HG03108 (cell line): Measurements from ENCODE around the gene DIPK1A.

Source experiments
- ATAC-seq: cut with Tn5 transposase; IDR thresholded peaks from one replicate; pipeline ENCODE4 v1.9.1; 2021; ENCODE audit warnings: moderate library complexity; ENCODE audit not compliant: unreplicated experiment

DIPK1A gene

DNA sequence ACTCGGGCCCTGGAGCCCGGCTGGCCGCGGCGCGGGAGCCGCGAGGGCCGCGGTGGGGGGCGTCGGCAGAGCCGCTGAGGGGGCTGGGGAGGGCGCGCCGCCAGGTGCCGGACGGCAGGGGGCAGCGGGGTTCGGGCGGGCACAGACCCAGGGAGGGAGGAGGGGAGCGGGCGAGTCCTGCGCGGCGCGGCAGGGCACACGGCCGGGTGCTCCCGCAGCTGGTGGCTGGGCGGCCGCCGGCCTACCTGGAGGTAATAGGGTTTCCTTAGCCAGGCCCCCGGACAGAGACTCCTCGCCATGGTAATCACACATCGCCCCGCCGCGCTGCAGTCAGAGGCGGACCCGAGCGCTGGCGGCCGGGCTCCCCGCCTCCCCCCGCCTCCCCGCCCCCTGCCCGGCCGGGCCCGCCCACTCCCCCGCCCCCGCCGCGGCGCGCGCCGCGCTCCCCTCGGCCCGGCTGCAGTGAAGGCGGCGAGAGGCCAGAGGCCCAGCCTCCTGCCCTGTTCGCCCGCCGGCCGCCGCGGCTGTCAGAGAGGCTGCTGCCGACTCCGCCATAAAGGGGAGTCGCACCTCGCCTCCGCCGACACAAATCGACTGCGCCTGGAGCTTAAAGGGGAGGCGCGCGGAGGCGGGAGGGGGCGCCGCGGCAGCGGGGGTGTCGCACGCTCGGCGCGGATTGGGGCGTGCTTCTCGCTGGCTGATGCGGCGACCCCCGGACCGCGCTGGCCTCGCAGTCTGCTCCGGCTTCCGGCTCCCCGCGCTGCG, at the start of gene DIPK1A:
DIPK1A (minus strand) TSS at position 332 of the 765 bp plus-strand sequence; CDS start at position 299, 33 bp downstream.
- ATAC-seq = peak; percentile 32

- no peak for ATAC-seq
These were observed 46.8 kb upstream of the DIPK1A start for GRCh38 chr1:93007941-93008577.

DNA sequence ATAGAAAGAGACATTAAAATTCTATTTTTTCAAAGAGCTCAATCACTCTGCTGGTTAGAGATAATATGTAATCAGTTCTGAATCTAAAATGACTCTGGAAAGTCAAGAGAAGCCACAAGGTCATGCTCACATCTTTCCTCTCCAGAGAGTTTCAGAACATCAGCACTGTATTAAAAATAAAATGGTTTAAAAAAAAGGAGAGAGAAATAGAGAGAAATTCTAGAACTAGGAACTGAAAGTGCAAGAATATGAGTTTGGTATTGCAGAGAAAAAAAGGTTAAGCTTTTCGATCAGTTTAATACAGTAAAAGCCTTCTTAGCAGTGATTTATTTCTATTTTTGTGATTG, 44.0 kb upstream of the DIPK1A start:
- ATAC-seq = no peak

- no peak for ATAC-seq
These were observed 43.4 kb upstream of the DIPK1A start for GRCh38 chr1:93004566-93005251.

- no peak for ATAC-seq
These were observed 42.7 kb upstream of the DIPK1A start for GRCh38 chr1:93003981-93004380.

GRCh38 chr1:93002781-93003180, 41.5 kb upstream of the DIPK1A start:
- ATAC-seq = no peak

DNA sequence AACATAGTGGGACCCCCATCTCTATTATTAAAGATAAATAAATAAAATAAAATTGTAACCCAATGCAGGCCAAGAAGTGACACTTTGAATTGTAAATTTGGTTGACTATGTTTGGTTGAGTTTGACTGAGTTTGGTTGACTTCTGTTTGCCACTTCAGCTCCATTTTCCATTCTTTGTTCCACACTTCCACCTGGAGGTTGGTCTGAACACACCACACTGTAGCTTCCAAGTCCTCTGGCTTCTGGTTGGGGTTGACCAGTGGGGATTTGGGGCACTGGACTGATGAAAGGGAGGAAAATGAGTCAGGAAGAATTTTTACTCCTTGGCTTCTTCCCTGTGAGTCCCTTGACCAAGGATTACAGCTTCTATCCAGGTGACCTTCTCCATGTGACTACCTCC, 40.6 kb upstream of the DIPK1A start:
- ATAC-seq = no peak

DNA sequence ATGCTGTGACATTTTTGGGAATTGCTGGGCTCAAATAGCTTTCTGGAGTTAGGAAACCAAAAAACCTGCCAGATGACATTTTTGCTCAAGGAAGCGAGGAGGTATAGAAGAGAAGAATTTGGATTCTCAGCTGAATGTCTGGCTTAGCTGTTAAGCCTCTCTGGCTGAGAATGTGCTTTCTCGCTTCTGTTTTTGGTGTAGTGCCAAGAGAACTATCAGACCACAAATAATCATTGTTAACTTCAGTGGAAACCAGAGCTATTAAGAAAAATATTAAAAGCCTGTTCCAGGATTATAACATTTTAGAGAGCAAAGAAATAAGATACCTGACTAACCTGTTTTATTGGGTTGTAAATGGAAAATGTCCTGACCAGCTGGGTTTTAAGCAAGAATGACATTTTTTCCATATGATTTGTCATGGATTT, 39.5 kb upstream of the DIPK1A start:
- ATAC-seq = no peak

GRCh38 chr1:93000291-93000690, 39.0 kb upstream of the DIPK1A start:
- no peak for ATAC-seq

GRCh38 chr1:92998821-92999220, 37.6 kb upstream of the DIPK1A start:
- ATAC-seq = no peak

- ATAC-seq = no peak
These were observed 34.5 kb upstream of the DIPK1A start for GRCh38 chr1:92995441-92996430.

DNA sequence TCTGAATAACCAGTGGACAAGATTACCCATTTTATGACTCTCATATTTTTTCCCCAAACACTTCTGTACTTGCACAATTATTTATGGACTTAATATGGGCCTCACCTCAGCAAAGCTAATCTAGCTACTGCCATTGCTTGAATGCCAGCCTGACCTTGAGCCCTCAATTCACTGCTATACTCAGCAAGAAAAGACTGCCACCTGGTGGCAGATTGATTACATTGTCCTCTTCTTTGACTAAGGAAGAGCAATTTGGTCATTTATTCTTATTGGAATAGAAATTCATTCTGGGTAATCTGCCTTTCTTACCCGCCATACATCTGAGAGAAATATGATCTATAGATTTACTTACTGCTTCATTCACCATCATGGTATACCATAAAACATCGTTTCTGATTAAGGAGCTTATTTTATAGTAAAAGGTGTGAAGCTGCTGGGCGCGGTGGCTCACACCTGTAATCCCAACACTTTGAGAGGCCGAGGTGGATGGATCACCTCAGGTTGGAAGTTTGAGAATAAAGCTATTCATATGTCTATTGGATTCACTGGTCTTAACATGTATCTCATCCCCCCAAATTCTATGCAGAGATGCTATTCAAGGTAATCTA, 32.9 kb upstream of the DIPK1A start:
- peak; percentile 85 for ATAC-seq

GRCh38 chr1:92993581-92993980, 32.3 kb upstream of the DIPK1A start:
- ATAC-seq = no peak

DNA sequence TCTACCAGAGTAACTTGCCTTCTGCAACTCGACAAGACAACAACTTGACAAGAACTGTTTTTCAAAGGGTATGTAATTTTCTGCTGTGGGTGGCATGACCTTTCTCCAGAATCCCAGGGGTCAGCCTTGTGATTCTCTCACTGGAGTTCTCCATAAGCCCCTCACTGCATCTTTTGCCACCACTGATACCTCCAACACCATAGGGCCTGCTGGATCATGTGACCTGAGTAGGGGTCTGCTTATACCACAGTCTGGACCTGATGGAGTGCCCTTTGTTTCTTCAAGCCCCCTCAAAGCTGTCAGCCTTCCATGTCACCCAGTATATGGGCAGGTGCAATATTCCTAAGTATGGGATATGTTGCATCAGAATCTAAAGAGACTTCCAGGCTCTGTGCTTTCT, 31.6 kb upstream of the DIPK1A start:
- ATAC-seq = no peak

DNA sequence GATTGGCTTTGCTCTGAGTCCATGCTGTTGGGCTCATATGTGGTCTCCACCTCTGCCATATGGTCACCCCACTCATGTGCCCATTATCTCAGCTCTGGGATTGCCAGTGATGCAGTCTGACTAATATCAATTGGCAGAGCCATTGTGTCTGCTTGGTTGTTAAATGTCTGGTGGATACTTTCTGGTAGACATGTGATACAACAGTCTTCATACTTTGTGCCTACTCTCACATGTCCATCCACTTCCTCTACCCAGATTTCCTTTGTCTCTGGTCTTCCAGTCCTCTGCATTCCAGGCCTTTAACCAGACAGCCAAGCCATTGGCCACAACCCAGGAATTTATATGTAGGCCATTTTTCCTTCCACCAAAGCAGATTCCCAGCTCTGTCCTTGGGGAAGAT, 30.8 kb upstream of the DIPK1A start:
- ATAC-seq = no peak

DNA sequence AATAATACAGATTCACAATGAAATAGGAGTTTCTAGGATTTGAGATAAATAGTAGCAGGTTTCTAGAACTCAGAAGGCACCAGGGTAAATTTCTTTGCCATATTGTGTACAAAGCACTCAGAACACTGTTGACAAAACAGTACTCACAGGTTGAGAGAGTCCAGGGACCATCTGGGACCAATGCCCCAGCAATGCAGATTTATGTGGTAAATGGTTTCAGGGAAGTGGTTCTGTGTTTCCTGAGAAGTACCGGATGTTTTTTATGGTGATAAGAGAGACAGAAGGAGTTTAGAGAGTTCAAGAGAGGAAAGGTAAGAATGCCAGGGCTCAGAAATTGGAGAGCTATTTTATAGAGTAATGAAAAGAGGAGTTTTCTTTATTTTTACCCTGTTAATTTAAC, 29.6 kb upstream of the DIPK1A start:
- ATAC-seq = no peak

DNA sequence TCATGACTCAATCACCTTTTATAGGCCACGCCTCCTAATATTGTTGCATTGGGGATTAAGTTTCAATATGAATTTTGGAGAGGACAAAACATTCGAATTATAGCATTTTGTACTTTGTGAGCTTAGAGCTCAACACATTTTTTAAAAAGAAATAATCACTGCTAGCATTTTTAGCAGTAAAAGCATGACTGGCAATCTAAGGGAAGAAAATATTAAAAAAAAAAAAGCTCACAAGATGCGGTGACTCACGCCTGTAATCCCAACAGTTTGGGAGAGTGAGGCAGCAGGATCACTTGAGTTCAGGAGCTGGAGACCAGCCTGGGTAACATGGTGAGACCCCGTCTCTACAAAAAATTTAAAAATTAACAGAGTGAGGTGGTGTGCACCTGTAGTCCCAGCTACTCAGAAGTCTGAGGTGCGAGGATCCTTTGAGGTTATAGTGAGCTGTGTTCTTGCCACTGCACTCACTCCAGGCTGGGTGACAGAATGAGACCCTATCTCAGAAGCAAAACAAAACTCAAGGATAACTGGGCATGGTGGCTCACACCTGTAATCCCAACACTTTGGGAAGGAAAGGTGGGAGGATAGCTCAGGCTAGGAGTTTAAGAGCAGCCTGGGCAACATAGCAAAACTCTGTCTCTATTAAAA, 28.8 kb upstream of the DIPK1A start:
- no peak for ATAC-seq

DNA sequence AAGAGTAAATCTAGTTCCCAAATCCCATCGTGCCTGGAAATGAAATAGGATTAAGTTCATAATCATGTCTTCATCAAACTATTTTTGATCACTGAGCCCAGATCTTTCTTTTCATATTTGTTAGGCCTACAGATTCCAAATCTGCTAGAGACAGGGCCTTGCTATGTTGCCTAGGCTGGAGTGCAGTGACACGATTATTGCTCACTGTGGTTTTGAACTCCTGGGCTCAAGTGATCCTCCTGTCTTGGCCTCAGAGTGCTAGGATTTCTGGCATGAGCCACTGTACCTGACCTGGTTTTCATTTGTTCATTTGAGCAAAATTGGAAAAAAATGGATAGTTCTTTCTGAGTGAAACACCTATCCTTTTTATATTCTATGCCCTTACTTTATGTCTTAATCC, 28.0 kb upstream of the DIPK1A start:
- ATAC-seq = no peak

- no peak for ATAC-seq
These were observed 26.2 kb upstream of the DIPK1A start for GRCh38 chr1:92987462-92987861.

- ATAC-seq = no peak
These were observed 23.8 kb upstream of the DIPK1A start for GRCh38 chr1:92985101-92985500.
